Activated CD8-positive, alpha-beta T cell treated with anti-CD3 and anti-CD28 coated beads for 36 hours (primary cell): ENCODE data around the gene ABCC10. TPM values are rescaled to one million over a fixed set of nuclear protein-coding genes. Genes with fewer than 3 reads are reported as not detected.
A peak's percentile ranks its signal among the peaks of the same experiment; 100 is the strongest.
"Not testable (repeated sequence)": the region's sequence is repeated elsewhere in the genome, so short reads cannot be mapped to it uniquely, and the experiment has no call there.

Experiments used
- ATAC-seq: fragments of 200-7000 bp; cut with Tn5 transposase; one replicate; pipeline ENCODE4 v1.10.0; 2021; ENCODE audit warnings: mild to moderate bottlenecking, moderate library complexity
- CTCF ChIA-PET: fragments of 350-600 bp; sonication (Branson Sonifier 250); formaldehyde crosslinking; loops from one replicate; lab custom pipeline; 2021; ENCODE audit warnings: antibody characterized with exemption; lab: Charles Lee
- POLR2A ChIA-PET: fragments of 350-600 bp; sonication (Branson Sonifier 250); formaldehyde crosslinking; loops from one replicate; lab custom pipeline; 2021; ENCODE audit warnings: antibody characterized with exemption; lab: Charles Lee
- DNase-seq: peaks from one replicate; pipeline ENCODE4 v3.0.0-alpha.2; 2020
- H3K27ac Mint-ChIP-seq: one replicate; pipeline ENCODE4 v1.8.0; 2021; ENCODE audit warnings: mild to moderate bottlenecking, mixed read lengths
- H3K27me3 Mint-ChIP-seq: one replicate; pipeline ENCODE4 v1.8.0; 2021; ENCODE audit warnings: mixed read lengths
- H3K36me3 Mint-ChIP-seq: one replicate; pipeline ENCODE4 v1.8.0; 2021; ENCODE audit warnings: low read depth, mixed read lengths
- H3K4me1 Mint-ChIP-seq: one replicate; pipeline ENCODE4 v1.8.0; 2021; ENCODE audit warnings: low read depth, mixed read lengths
- H3K4me3 Mint-ChIP-seq: one replicate; pipeline ENCODE4 v1.8.0; 2021; ENCODE audit warnings: mild to moderate bottlenecking, moderate library complexity, mixed read lengths
- H3K9me3 Mint-ChIP-seq: one replicate; pipeline ENCODE4 v1.8.0; 2021; ENCODE audit warnings: mixed read lengths
- CTCF ChIP-seq: fragments of 200-600 bp; IDR thresholded peaks from one replicate; pipeline ENCODE4 v1.8.0; 2022; ENCODE audit warnings: antibody characterized with exemption, mild to moderate bottlenecking
- intact Hi-C: fragments of 100-400 bp; cut with micrococcal nuclease; formaldehyde crosslinking; loops from one replicate; pipeline ENCODE4 v1.10.0; 2022
- total RNA-seq, 2 experiments: library from RNA; stranded (reverse); gene quantifications; one replicate each; pipeline ENCODE4 v1.2.3, GENCODE V29; 2021

ABCC10 gene
- total RNA-seq = 10 to 100 TPM; 27.2 to 27.5 TPM

- Mint-ChIP-seq H3K4me3 (peak within 1 kb of the TSS; percentile 87), H3K27ac (peak within 1 kb of the TSS; percentile 95), H3K4me1 (peaks cover 16% of the 10 kb centered on the region), H3K9me3 (no peaks in the 10 kb centered on the region), H3K27me3 (no peaks in the 10 kb centered on the region), H3K36me3 (peaks cover 3% of the 10 kb centered on the region)
- CTCF ChIA-PET = interaction anchor here (0.9 to 2.2 kb wide), 5 partner anchors 12 to 198 kb away, joined by 3 to 6 read pairs (median 3); partner anchors contain the start of gene DNPH1
- intact Hi-C loops = no loop called here
- POLR2A ChIA-PET = interaction anchor here (0.6 to 2.1 kb wide), 13 partner anchors 9 to 529 kb away, joined by 3 to 8 read pairs (median 4); partner anchors contain the start of genes DLK2, TJAP1 and ZNF318
- TF ChIP-seq CTCF = peak; percentile 9
- DNase-seq (peak; percentile 97), ATAC-seq (peak; percentile 98)
Observed at GRCh38 chr6:43427406-43428111, at the start of gene ABCC10. Gene ABCC10, plus strand, starts transcription at chr6:43427541. Its CDS starts 438 bp downstream, at chr6:43427979.

GRCh38 chr6:43377710-43378229 is 49.6 kb upstream of the ABCC10 start:
- ATAC-seq (no peak), DNase-seq (no peak)
- no peaks in the 10 kb centered on the region for H3K36me3 Mint-ChIP-seq
- H3K9me3 Mint-ChIP-seq = no peaks in the 10 kb centered on the region
- ChIA-PET POLR2A (interaction anchor here (0.8 to 1.9 kb wide), 3 partner anchors 8 to 12 kb away, joined by 4 to 6 read pairs (median 5); partner anchors contain the start of gene ZNF318), CTCF (interaction anchor here (0.8 to 1.4 kb wide), 4 partner anchors 8 to 114 kb away, joined by 3 to 5 read pairs (median 4); partner anchors contain the start of gene ZNF318)
- TF ChIP-seq CTCF = no peak
- no peak overlapping the region for H3K4me3 Mint-ChIP-seq
- intact Hi-C loops = no loop called here
- peaks cover 2% of the 10 kb centered on the region for H3K27me3 Mint-ChIP-seq
- H3K4me1 Mint-ChIP-seq = peaks cover 25% of the 10 kb centered on the region
- no peak overlapping the region for H3K27ac Mint-ChIP-seq

- no peaks in the 10 kb centered on the region for H3K36me3 Mint-ChIP-seq
- peaks cover 2% of the 10 kb centered on the region for H3K27me3 Mint-ChIP-seq
- ATAC-seq (no peak), DNase-seq (no peak)
- peaks cover 33% of the 10 kb centered on the region for H3K4me1 Mint-ChIP-seq
- no peak for TF ChIP-seq CTCF
- no peaks in the 10 kb centered on the region for H3K9me3 Mint-ChIP-seq
- H3K27ac Mint-ChIP-seq = no peak overlapping the region
- intact Hi-C loops = no loop called here
- no peak overlapping the region for H3K4me3 Mint-ChIP-seq
- CTCF ChIA-PET = interaction anchor here (0.6 to 1.4 kb wide), 6 partner anchors 9 to 1379 kb away, joined by 3 to 5 read pairs (median 3); partner anchors contain the start of gene ZNF318
- POLR2A ChIA-PET = interaction anchor here (1.7 to 1.9 kb wide), 2 partner anchors 9 to 11 kb away, joined by 5 to 6 read pairs; partner anchors contain the start of gene ZNF318
Observed at GRCh38 chr6:43378631-43379030, 48.7 kb upstream of the ABCC10 start.

- H3K4me3 Mint-ChIP-seq, ATAC-seq, DNase-seq, H3K36me3 Mint-ChIP-seq, H3K27me3 Mint-ChIP-seq, POLR2A ChIA-PET, H3K27ac Mint-ChIP-seq, H3K9me3 Mint-ChIP-seq, intact Hi-C loops: not testable (repeated sequence)
- CTCF ChIA-PET = interaction anchor here (1.4 kb wide), 1 partner anchor 125 kb away, joined by 4 read pairs; no protein-coding TSS in a partner anchor
- H3K4me1 Mint-ChIP-seq = peaks cover 48% of the 10 kb centered on the region
Observed at GRCh38 chr6:43380858-43381257, 46.5 kb upstream of the ABCC10 start.

GRCh38 chr6:43383021-43383667 is 44.2 kb upstream of the ABCC10 start:
- Mint-ChIP-seq H3K36me3 (no peaks in the 10 kb centered on the region), H3K4me1 (peaks cover 41% of the 10 kb centered on the region), H3K4me3 (peak overlapping the region; percentile 55), H3K9me3 (no peaks in the 10 kb centered on the region), H3K27ac (peak overlapping the region; percentile 94), H3K27me3 (peaks cover 6% of the 10 kb centered on the region)
- no peak for ATAC-seq
- POLR2A ChIA-PET = interaction anchor here (0.6 to 3.2 kb wide), 6 partner anchors 8 to 892 kb away, joined by 3 to 27 read pairs (median 4); partner anchors contain the start of genes ABCC10 and ZNF318
- no peak for TF ChIP-seq CTCF
- DNase-seq = no peak
- CTCF ChIA-PET = interaction anchor here (1.0 to 1.8 kb wide), 9 partner anchors 13 to 153 kb away, joined by 3 to 11 read pairs (median 4); partner anchors contain the start of genes CRIP3 and ZNF318
- intact Hi-C loops = no loop called here
